Breast epithelium (tissue), 4 donors: Measurements from ENCODE around the gene RGR. TPM values are rescaled to one million over a fixed set of nuclear protein-coding genes. Genes with fewer than 3 reads are reported as not detected.

Experiments used
- DNase-seq, 2 donors: peaks; one replicate each; pipeline ENCODE4 v3.0.0-alpha.2; 2019; ENCODE audit warnings: low spot score in 2 of 2
- H3K27ac ChIP-seq, 2 donors: fragments of 200-600 bp; sonication (generic) in 1 of 2; one replicate each; pipeline ENCODE4 v1.5.1; 2016 to 2019; ENCODE audit warnings: mild to moderate bottlenecking in 1 of 2
- H3K27me3 ChIP-seq, 2 donors: fragments of 200-600 bp; sonication (generic) in 1 of 2; one replicate each; pipeline versions ENCODE4 v1.5.1 to v1.6.0; 2017 to 2019; ENCODE audit warnings: control low read depth in 1 of 2, mild to moderate bottlenecking in 1 of 2
- H3K36me3 ChIP-seq: fragments of 200-600 bp; one replicate; pipeline ENCODE4 v1.5.1; 2019
- H3K4me1 ChIP-seq, 2 donors: fragments of 200-600 bp; sonication (generic); one replicate each; pipeline ENCODE4 v1.5.1; 2016 to 2019; ENCODE audit warnings: control low read depth in 1 of 2
- H3K4me3 ChIP-seq, 3 donors: fragments of 200-600 bp; sonication (generic); 1 replicate in 2 of 3; 2 replicates in 1 of 3; pipeline ENCODE4 v1.5.1; 2016 to 2019; ENCODE audit warnings: mild to moderate bottlenecking in 3 of 3, moderate library complexity in 2 of 3
- H3K9me3 ChIP-seq, 2 donors: fragments of 200-600 bp; sonication (generic) in 1 of 2; one replicate each; pipeline ENCODE4 v1.5.1; 2016 to 2019; ENCODE audit warnings: control low read depth in 1 of 2
- POLR2A ChIP-seq: fragments of 450-650 bp; IDR thresholded peaks from one replicate; pipeline ENCODE4 v1.6.1; 2016; ENCODE audit warnings: antibody characterized with exemption, mild to moderate bottlenecking, moderate library complexity
- POLR2AphosphoS5 ChIP-seq, 3 donors: sonication (generic); formaldehyde crosslinking; IDR thresholded peaks; one replicate each; pipeline ENCODE4 v1.6.1; 2017; ENCODE audit warnings: antibody characterized with exemption in 3 of 3
- intact Hi-C: fragments of 100-400 bp; cut with DNase I; formaldehyde crosslinking; loops from one replicate; pipeline ENCODE4 v1.15.1; 2023; ENCODE audit warnings: low total_unique reads
- total RNA-seq, 3 donors: library from RNA; depleted of rRNA; stranded (reverse); fragments of >200 nt; gene quantifications; one replicate each; pipeline ENCODE4 v1.1.0, GENCODE V29; 2016
- TF ChIP-seq, protein P1 (sequence below), 3 donors: fragments of 450-650 bp; IDR thresholded peaks; one replicate each; pipeline ENCODE4 v1.5.1; 2016 to 2017; ENCODE audit warnings: antibody characterized with exemption in 3 of 3, mild to moderate bottlenecking in 3 of 3, moderate library complexity in 3 of 3

RGR gene
- total RNA-seq, 3 donors from 2014 or later: 0.33 to 0.96 (median 0.59) TPM

DNA sequence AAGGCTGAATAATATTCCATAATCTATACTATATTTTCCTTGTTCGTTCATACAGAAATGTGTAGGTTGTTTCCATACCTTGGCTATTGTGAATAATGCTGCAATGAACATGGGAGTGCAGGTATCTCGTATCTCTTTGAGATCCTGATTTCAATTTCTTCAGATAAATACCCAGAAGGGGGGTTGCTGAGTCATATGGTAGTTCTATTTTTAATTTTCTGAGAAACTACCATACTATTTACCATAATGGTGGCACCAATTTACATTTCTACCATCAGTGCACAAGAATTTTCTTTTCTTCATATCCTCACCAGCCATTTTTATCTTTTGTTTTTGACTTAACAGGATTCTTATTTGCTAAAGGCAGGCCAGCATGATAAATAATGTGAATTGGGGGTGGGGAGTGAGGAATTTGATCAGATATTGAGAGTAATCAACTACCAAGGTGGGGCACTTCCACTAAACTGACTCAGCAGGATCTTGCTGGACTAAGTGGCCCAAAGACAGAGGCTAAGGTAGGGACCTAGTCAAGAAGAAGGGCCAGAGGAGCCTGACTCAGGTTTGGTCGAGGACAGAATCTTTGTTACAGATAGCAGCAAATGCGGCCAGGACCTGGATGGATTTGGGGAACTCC, 62.0 kb downstream of the RGR start:
- no peaks in the 10 kb centered on the region for H3K9me3 ChIP-seq
- intact Hi-C loops: no loop called here
- TF ChIP-seq POLR2AphosphoS5 (IDR thresholded peaks at IDR 0.05) (no peak), POLR2A (no peak)
- TF ChIP-seq, protein P1, sequence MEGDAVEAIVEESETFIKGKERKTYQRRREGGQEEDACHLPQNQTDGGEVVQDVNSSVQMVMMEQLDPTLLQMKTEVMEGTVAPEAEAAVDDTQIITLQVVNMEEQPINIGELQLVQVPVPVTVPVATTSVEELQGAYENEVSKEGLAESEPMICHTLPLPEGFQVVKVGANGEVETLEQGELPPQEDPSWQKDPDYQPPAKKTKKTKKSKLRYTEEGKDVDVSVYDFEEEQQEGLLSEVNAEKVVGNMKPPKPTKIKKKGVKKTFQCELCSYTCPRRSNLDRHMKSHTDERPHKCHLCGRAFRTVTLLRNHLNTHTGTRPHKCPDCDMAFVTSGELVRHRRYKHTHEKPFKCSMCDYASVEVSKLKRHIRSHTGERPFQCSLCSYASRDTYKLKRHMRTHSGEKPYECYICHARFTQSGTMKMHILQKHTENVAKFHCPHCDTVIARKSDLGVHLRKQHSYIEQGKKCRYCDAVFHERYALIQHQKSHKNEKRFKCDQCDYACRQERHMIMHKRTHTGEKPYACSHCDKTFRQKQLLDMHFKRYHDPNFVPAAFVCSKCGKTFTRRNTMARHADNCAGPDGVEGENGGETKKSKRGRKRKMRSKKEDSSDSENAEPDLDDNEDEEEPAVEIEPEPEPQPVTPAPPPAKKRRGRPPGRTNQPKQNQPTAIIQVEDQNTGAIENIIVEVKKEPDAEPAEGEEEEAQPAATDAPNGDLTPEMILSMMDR (IDR thresholded peaks at IDR 0.05): no peak
- no peaks in the 10 kb centered on the region for H3K4me1 ChIP-seq
- DNase-seq: no peak
- H3K36me3 ChIP-seq: no peaks in the 10 kb centered on the region
- no peak overlapping the region for H3K4me3 ChIP-seq
- no peaks in the 10 kb centered on the region for H3K27me3 ChIP-seq
- no peak overlapping the region for H3K27ac ChIP-seq

DNA sequence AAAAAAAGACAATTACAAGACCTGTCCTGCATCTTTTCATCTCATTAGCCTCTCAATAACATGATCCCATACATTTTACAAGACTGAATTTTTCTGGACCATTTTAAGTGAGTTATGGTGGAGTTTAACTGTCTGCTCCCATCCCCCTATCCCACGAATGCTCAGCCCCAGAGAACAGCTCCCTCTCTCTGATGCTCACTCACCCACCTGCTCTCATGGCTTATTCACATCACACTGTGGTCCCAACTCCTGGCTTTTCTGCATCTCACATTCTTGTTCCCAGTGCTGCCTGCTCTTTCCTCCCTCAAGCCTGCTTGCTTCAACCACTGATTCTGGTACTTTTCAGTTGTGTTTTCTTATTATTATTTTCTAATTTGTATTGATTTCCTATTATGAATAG, 63.2 kb downstream of the RGR start:
- intact Hi-C loops: no loop called here
- Histone ChIP-seq H3K36me3 (no peaks in the 10 kb centered on the region), H3K9me3 (no peaks in the 10 kb centered on the region), H3K27ac (no peak overlapping the region), H3K4me1 (no peaks in the 10 kb centered on the region), H3K4me3 (no peak overlapping the region), H3K27me3 (no peaks in the 10 kb centered on the region)
- DNase-seq: no peak
- TF ChIP-seq, protein P1 (IDR thresholded peaks at IDR 0.05): no peak
- TF ChIP-seq POLR2AphosphoS5 (IDR thresholded peaks at IDR 0.05) (no peak), POLR2A (no peak)

DNA sequence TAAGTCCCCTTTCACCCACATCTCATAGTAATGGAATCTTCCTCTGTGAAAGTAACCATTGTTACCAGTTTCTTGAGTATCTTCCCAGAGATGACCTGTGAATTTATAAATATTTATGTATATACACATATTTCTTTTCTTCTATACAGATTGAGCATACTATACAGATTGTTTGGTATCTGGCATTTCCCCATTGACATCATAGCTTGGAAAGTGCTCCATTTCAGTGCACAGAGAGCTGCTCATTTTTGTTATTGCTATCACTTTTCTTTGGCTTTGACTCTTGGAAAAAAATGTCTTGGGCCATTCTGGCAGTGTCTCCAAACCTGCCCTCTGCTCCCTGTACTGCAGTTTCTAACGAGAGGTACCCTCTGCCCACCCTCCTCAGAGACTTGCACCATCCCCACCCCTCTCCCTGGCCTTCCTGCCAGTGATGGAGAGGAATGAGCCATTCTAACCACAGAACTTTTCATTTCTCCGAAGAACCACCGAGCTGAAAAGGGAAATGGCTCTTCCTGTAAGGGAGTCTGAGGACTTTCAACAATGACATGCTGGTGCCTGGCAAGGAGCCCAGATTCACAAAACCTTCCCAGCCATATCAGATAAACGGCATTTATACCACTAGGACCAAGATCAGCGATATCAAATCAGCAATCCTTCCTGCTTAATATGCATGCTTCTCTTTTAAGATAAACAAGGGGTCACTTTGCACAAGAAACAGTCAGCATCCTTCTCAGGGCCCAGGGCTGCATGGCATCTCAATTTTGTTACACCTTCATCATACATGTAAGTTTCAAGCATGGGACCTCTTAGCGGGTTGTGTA, 63.8 kb downstream of the RGR start:
- intact Hi-C loops: no loop called here
- Histone ChIP-seq H3K4me1 (no peaks in the 10 kb centered on the region), H3K36me3 (no peaks in the 10 kb centered on the region), H3K9me3 (no peaks in the 10 kb centered on the region), H3K4me3 (peak overlapping the region in 1 of 3 donors; percentile 2), H3K27me3 (no peaks in the 10 kb centered on the region), H3K27ac (no peak overlapping the region)
- DNase-seq: no peak
- no peak for TF ChIP-seq POLR2A
- TF ChIP-seq, protein P1 (IDR thresholded peaks at IDR 0.05): no peak
- no peak for TF ChIP-seq POLR2AphosphoS5 (IDR thresholded peaks at IDR 0.05)

Other genes with a start within 250 kb of the RGR start
- 100 to 1,000 TPM; 118 to 161 (median 133) TPM for gene GHITM, start 105.5 kb upstream of the RGR start, total RNA-seq
- gene GPR15LG, start 71.3 kb upstream of the RGR start, total RNA-seq: 1 to 10 TPM in 1 of 3 donors, not detected in 2; 1.3 TPM
- under 1 TPM; 0.15 to 0.66 (median 0.16) TPM for gene CDHR1, start 50.5 kb upstream of the RGR start, total RNA-seq
- not detected for gene LRIT2, start 19.5 kb upstream of the RGR start, total RNA-seq
- gene LRIT1, start 3.5 kb upstream of the RGR start, total RNA-seq: not detected
- gene CCSER2, start 83.5 kb downstream of the RGR start, total RNA-seq: 10 to 100 TPM; 49.8 to 61.2 (median 49.9) TPM